MM.1S (cell line): ENCODE data around the gene RASGRP2.
A peak's percentile ranks its signal among the peaks of the same experiment; 100 is the strongest.

Experiments used
- DNase-seq: peaks from one replicate; pipeline ENCODE4 v3.0.0-alpha.2; 2015
- H2AFZ ChIP-seq: fragments of 300-600 bp; sonication (generic); 2 replicates; pipeline ENCODE4 v1.6.0; 2016; ENCODE audit warnings: antibody characterized with exemption, low read length
- H3F3A ChIP-seq: fragments of 300-600 bp; sonication (generic); 2 replicates; pipeline ENCODE4 v1.6.1; 2016; ENCODE audit warnings: mild to moderate bottlenecking, antibody characterized with exemption, low read length, moderate library complexity, mixed read lengths; ENCODE audit not compliant: insufficient read depth
- H3K27ac ChIP-seq: fragments of 300-600 bp; sonication (generic); 2 replicates; pipeline ENCODE4 v1.5.1; 2016; ENCODE audit warnings: mild to moderate bottlenecking, low read length
- H3K27me3 ChIP-seq: fragments of 300-600 bp; sonication (generic); replicated peaks from 2 replicates; pipeline ENCODE4 v1.6.0; 2016; ENCODE audit warnings: low read length; ENCODE audit not compliant: insufficient read depth
- H3K36me3 ChIP-seq: fragments of 300-600 bp; sonication (generic); replicated peaks from 2 replicates; pipeline ENCODE4 v1.6.1; 2016; ENCODE audit warnings: mild to moderate bottlenecking, low read length, mixed read lengths; ENCODE audit not compliant: insufficient read depth
- H3K4me1 ChIP-seq: fragments of 300-600 bp; sonication (generic); 2 replicates; pipeline ENCODE4 v1.6.1; 2016; ENCODE audit warnings: low read length, mixed read lengths
- H3K4me2 ChIP-seq: fragments of 300-600 bp; sonication (generic); 2 replicates; pipeline ENCODE4 v1.6.0; 2016; ENCODE audit warnings: low read depth, low read length
- H3K4me3 ChIP-seq: fragments of 300-600 bp; sonication (generic); 2 replicates; pipeline ENCODE4 v1.5.1; 2016; ENCODE audit warnings: low read length, mixed read lengths
- H3K79me2 ChIP-seq: fragments of 300-600 bp; sonication (generic); 2 replicates; pipeline ENCODE4 v1.6.1; 2016; ENCODE audit warnings: mixed run types, low read length, mixed read lengths
- H3K9ac ChIP-seq: fragments of 300-600 bp; sonication (generic); 2 replicates; pipeline ENCODE4 v1.6.1; 2016; ENCODE audit warnings: low read length, mixed read lengths
- H3K9me2 ChIP-seq: fragments of 300-600 bp; sonication (generic); replicated peaks from 2 replicates; pipeline ENCODE4 v1.6.1; 2016; ENCODE audit warnings: mild to moderate bottlenecking, low read length, mixed read lengths; ENCODE audit not compliant: insufficient read depth
- H3K9me3 ChIP-seq: fragments of 300-600 bp; sonication (generic); replicated peaks from 2 replicates; pipeline ENCODE4 v1.6.1; 2016; ENCODE audit warnings: mild to moderate bottlenecking, low read length, mixed read lengths; ENCODE audit not compliant: insufficient read depth
- H4K20me1 ChIP-seq: fragments of 300-600 bp; sonication (generic); 2 replicates; pipeline ENCODE4 v1.6.1; 2016; ENCODE audit warnings: mild to moderate bottlenecking, low read length, moderate library complexity, mixed read lengths; ENCODE audit not compliant: insufficient read depth
- EZH2 ChIP-seq: fragments of 300-600 bp; sonication (generic); optimal IDR thresholded peaks from 2 replicates; pipeline ENCODE3; 2017; ENCODE audit warnings: low read depth, mild to moderate bottlenecking, antibody characterized with exemption, low read length, mixed read lengths
- EZH2phosphoT487 ChIP-seq: fragments of 300-600 bp; sonication (generic); IDR thresholded peaks from 2 replicates; pipeline ENCODE4 v1.6.1; 2018; ENCODE audit warnings: antibody characterized with exemption, low read length
- TF ChIP-seq, protein P1 (sequence below): fragments of 300-600 bp; sonication (generic); IDR thresholded peaks from 2 replicates; pipeline ENCODE4 v1.5.1; 2016; ENCODE audit warnings: antibody characterized with exemption, low read length, mixed read lengths

RASGRP2 gene

DNA sequence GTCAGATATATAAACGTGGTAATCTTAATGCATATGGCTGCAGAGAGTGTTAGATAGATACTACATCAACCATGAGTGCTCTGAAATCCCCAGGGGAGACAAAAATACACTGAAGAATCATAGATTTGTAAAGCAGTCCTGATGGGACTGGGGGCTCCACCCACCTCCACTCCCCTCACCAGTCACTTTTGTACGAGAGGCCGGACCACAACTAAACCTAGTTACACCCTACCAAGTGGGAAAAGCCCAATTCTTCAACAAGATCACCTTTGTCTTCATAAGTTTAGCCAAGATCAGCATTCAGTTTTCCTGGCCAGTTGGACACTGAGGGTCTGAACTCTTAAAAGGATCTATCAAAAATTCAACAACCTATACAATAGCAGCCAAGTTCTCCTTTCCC is 32.9 kb upstream of the RASGRP2 start:
- Histone ChIP-seq H3F3A (peaks cover 35% of the 10 kb centered on the region), H3K27me3 (no peaks in the 10 kb centered on the region), H3K9me2 (no peaks in the 10 kb centered on the region), H3K27ac (no peak overlapping the region), H3K4me1 (peaks cover 39% of the 10 kb centered on the region), H3K9me3 (no peaks in the 10 kb centered on the region), H2AFZ (no peak overlapping the region), H3K36me3 (peaks cover 21% of the 10 kb centered on the region), H3K4me3 (peak overlapping the region; percentile 97), H3K9ac (peak overlapping the region; percentile 68; the same call in 1 of the 2 replicates), H3K79me2 (peaks cover 57% of the 10 kb centered on the region), H4K20me1 (peaks cover 45% of the 10 kb centered on the region), H3K4me2 (peak overlapping the region; percentile 78)
- no peak for DNase-seq
- TF ChIP-seq, protein P1, sequence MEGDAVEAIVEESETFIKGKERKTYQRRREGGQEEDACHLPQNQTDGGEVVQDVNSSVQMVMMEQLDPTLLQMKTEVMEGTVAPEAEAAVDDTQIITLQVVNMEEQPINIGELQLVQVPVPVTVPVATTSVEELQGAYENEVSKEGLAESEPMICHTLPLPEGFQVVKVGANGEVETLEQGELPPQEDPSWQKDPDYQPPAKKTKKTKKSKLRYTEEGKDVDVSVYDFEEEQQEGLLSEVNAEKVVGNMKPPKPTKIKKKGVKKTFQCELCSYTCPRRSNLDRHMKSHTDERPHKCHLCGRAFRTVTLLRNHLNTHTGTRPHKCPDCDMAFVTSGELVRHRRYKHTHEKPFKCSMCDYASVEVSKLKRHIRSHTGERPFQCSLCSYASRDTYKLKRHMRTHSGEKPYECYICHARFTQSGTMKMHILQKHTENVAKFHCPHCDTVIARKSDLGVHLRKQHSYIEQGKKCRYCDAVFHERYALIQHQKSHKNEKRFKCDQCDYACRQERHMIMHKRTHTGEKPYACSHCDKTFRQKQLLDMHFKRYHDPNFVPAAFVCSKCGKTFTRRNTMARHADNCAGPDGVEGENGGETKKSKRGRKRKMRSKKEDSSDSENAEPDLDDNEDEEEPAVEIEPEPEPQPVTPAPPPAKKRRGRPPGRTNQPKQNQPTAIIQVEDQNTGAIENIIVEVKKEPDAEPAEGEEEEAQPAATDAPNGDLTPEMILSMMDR, result no peak
- no peak for TF ChIP-seq EZH2phosphoT487
- TF ChIP-seq EZH2, result no peak

DNA sequence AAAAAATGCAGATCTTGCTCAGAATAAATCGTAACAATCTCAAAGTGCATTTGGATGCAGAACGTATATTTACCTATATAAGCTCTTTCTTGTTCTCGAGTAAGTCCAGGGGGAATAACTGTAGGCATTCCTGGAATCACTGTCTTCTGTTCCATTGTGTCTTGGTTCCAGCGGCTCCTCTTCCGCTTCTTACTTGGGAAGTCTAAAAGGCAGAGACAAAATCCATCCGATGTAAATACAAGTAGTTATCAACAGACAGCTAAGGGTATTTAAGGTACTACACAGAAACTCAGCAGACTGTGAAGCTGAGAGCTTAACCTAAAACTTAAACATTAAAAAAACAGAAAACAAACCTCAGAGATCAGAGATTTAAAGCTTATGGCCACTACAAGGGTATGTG is 32.5 kb upstream of the RASGRP2 start:
- Histone ChIP-seq H3K4me1 (peaks cover 39% of the 10 kb centered on the region), H3K36me3 (peaks cover 23% of the 10 kb centered on the region), H4K20me1 (peaks cover 49% of the 10 kb centered on the region)

DNA sequence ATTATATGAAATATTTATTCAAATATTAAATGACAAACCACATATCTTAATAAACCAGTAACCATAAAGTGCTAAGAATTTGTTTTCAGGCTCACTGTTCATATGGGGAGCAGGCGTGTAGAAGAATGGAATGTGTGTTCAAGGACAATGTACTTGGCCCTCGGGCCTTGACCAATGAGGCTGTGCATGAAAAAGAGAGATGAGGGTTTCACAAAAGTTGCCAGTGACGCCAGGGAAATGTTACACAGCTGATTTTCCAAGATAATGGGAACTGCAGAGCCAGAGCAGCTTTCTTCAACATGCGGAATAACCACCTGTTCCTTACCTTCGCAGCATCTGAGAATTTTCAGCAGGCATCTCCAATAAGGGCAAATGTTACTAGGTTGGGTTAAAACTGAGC is 30.2 kb upstream of the RASGRP2 start:
- no peaks in the 10 kb centered on the region for H3K9me3 ChIP-seq
- H2AFZ ChIP-seq, result no peak overlapping the region
- no peak for DNase-seq
- H3K36me3 ChIP-seq, result peaks cover 46% of the 10 kb centered on the region
- no peaks in the 10 kb centered on the region for H3K9me2 ChIP-seq
- no peaks in the 10 kb centered on the region for H3K27me3 ChIP-seq
- peaks cover 84% of the 10 kb centered on the region for H3K79me2 ChIP-seq
- TF ChIP-seq EZH2 (no peak), EZH2phosphoT487 (no peak)
- TF ChIP-seq, protein P1, result no peak
- H3K4me1 ChIP-seq, result peaks cover 39% of the 10 kb centered on the region
- no peak overlapping the region for H3K27ac ChIP-seq
- H3F3A ChIP-seq, result peaks cover 29% of the 10 kb centered on the region
- no peak overlapping the region for H3K9ac ChIP-seq
- H3K4me2 ChIP-seq, result 0 out of 2 replicates have a peak overlapping the region, but pooled peaks have one; percentile 5
- H3K4me3 ChIP-seq, result no peak overlapping the region
- peaks cover 58% of the 10 kb centered on the region for H4K20me1 ChIP-seq

More for the DNA sequence above, 32.5 kb upstream of the RASGRP2 start:
- no peak overlapping the region for H3K27ac ChIP-seq
- H3K9me2 ChIP-seq, result no peaks in the 10 kb centered on the region
- H3K4me3 ChIP-seq, result peak overlapping the region; percentile 97
- peak overlapping the region; percentile 78 for H3K4me2 ChIP-seq
- H3K9me3 ChIP-seq, result no peaks in the 10 kb centered on the region
- DNase-seq, result no peak
- peaks cover 35% of the 10 kb centered on the region for H3F3A ChIP-seq
- no peak overlapping the region for H2AFZ ChIP-seq
- TF ChIP-seq EZH2 (no peak), EZH2phosphoT487 (no peak)
- TF ChIP-seq, protein P1, result no peak
- H3K27me3 ChIP-seq, result no peaks in the 10 kb centered on the region
- H3K79me2 ChIP-seq, result peaks cover 62% of the 10 kb centered on the region
- peak overlapping the region; percentile 68; the same call in 1 of the 2 replicates for H3K9ac ChIP-seq
